ENCODE results near the gene CST8.

Gene CST8

GRCh38 chr20:23454816-23455215 lies 36.1 kb upstream of the CST8 start:
- no peaks in the 10 kb centered on the region for H3K79me2 ChIP-seq (ENCODE audit: insufficient read depth, low read depth)
- H3K27ac ChIP-seq = no peak overlapping the region
- no peak overlapping the region for H3K4me3 ChIP-seq (IDR thresholded peaks at IDR 0.05; ENCODE audit: insufficient read depth, low read depth, low read length)
- H3K36me3 ChIP-seq (ENCODE audit: insufficient read depth) = no peaks in the 10 kb centered on the region
- TF ChIP-seq CTCF (conservative IDR thresholded peaks at IDR 0.05; ENCODE audit: low read depth, low read length) = no peak
- H3K4me2 ChIP-seq = no peak overlapping the region
- no peak overlapping the region for H3K9ac ChIP-seq
- H2AFZ ChIP-seq (ENCODE audit: low read depth) = no peak overlapping the region
- H3K27me3 ChIP-seq (ENCODE audit: insufficient read depth, low read depth) = no peaks in the 10 kb centered on the region
- H3K4me1 ChIP-seq (ENCODE audit: low read depth, poor library complexity, severe bottlenecking) = no peaks in the 10 kb centered on the region
- H4K20me1 ChIP-seq (ENCODE audit: insufficient read depth) = no peaks in the 10 kb centered on the region

- no peaks in the 10 kb centered on the region for H3K27me3 ChIP-seq (ENCODE audit: insufficient read depth, low read depth)
- TF ChIP-seq CTCF (conservative IDR thresholded peaks at IDR 0.05; ENCODE audit: low read depth, low read length) = no peak
- H3K27ac ChIP-seq = no peak overlapping the region
- no peak overlapping the region for H3K4me3 ChIP-seq (IDR thresholded peaks at IDR 0.05; ENCODE audit: insufficient read depth, low read depth, low read length)
- H3K4me1 ChIP-seq (ENCODE audit: low read depth, poor library complexity, severe bottlenecking) = no peaks in the 10 kb centered on the region
- no peak overlapping the region for H3K4me2 ChIP-seq
- no peaks in the 10 kb centered on the region for H4K20me1 ChIP-seq (ENCODE audit: insufficient read depth)
- no peak overlapping the region for H2AFZ ChIP-seq (ENCODE audit: low read depth)
- H3K9ac ChIP-seq = no peak overlapping the region
- no peaks in the 10 kb centered on the region for H3K36me3 ChIP-seq (ENCODE audit: insufficient read depth)
- H3K79me2 ChIP-seq (ENCODE audit: insufficient read depth, low read depth) = no peaks in the 10 kb centered on the region
Measured at GRCh38 chr20:23455639-23456038, 35.3 kb upstream of the CST8 start.

GRCh38 chr20:23456409-23456808 lies 34.5 kb upstream of the CST8 start:
- TF ChIP-seq CTCF (conservative IDR thresholded peaks at IDR 0.05; ENCODE audit: low read depth, low read length) = no peak
- Histone ChIP-seq H3K4me2 (no peak overlapping the region), H4K20me1 (ENCODE audit: insufficient read depth) (no peaks in the 10 kb centered on the region), H3K9ac (no peak overlapping the region), H2AFZ (ENCODE audit: low read depth) (no peak overlapping the region), H3K27ac (no peak overlapping the region), H3K4me1 (ENCODE audit: low read depth, poor library complexity, severe bottlenecking) (no peaks in the 10 kb centered on the region), H3K79me2 (ENCODE audit: insufficient read depth, low read depth) (no peaks in the 10 kb centered on the region), H3K36me3 (ENCODE audit: insufficient read depth) (no peaks in the 10 kb centered on the region), H3K27me3 (ENCODE audit: insufficient read depth, low read depth) (no peaks in the 10 kb centered on the region), H3K4me3 (IDR thresholded peaks at IDR 0.05; ENCODE audit: insufficient read depth, low read depth, low read length) (no peak overlapping the region)

- no peak overlapping the region for H3K4me2 ChIP-seq
- H3K36me3 ChIP-seq (ENCODE audit: insufficient read depth) = no peaks in the 10 kb centered on the region
- H3K27me3 ChIP-seq (ENCODE audit: insufficient read depth, low read depth) = no peaks in the 10 kb centered on the region
- no peaks in the 10 kb centered on the region for H3K4me1 ChIP-seq (ENCODE audit: low read depth, poor library complexity, severe bottlenecking)
- no peaks in the 10 kb centered on the region for H3K79me2 ChIP-seq (ENCODE audit: insufficient read depth, low read depth)
- no peak for TF ChIP-seq CTCF (conservative IDR thresholded peaks at IDR 0.05; ENCODE audit: low read depth, low read length)
- no peak overlapping the region for H2AFZ ChIP-seq (ENCODE audit: low read depth)
- no peak overlapping the region for H3K27ac ChIP-seq
- H3K4me3 ChIP-seq (IDR thresholded peaks at IDR 0.05; ENCODE audit: insufficient read depth, low read depth, low read length) = no peak overlapping the region
- H4K20me1 ChIP-seq (ENCODE audit: insufficient read depth) = no peaks in the 10 kb centered on the region
- H3K9ac ChIP-seq = no peak overlapping the region
Measured at GRCh38 chr20:23456873-23457272, 34.0 kb upstream of the CST8 start.

Data from KMS-11 (cell line).